Adipocyte (in vitro differentiated cells): ENCODE results near the gene ADAP1.

Experiments used
- DNase-seq: peaks from one replicate; pipeline ENCODE4 v3.0.0-alpha.2; 2015; ENCODE audit warnings: low read depth
- H3K27me3 ChIP-seq: replicated peaks from 2 replicates; pipeline ENCODE4 v1.7.0; 2013; ENCODE audit warnings: mild to moderate bottlenecking, low read length, moderate library complexity; ENCODE audit not compliant: control insufficient read depth, insufficient read depth
- H3K36me3 ChIP-seq: 2 replicates; pipeline ENCODE4 v1.7.0; 2013; ENCODE audit warnings: low read length, mild to moderate bottlenecking, moderate library complexity; ENCODE audit not compliant: control insufficient read depth, insufficient read depth, severe bottlenecking
- H3K4me1 ChIP-seq: 2 replicates; pipeline ENCODE4 v1.7.0; 2013; ENCODE audit warnings: mild to moderate bottlenecking, low read length, moderate library complexity; ENCODE audit not compliant: control insufficient read depth, insufficient read depth
- H3K4me3 ChIP-seq: 2 replicates; pipeline ENCODE4 v1.7.0; 2013; ENCODE audit warnings: mild to moderate bottlenecking, low read length, moderate library complexity
- H3K9ac ChIP-seq: 2 replicates; pipeline ENCODE4 v1.7.0; 2013; ENCODE audit warnings: mild to moderate bottlenecking, low read length, moderate library complexity
- H3K9me3 ChIP-seq: 2 replicates; pipeline ENCODE4 v1.7.0; 2013; ENCODE audit warnings: mild to moderate bottlenecking, low read length, moderate library complexity; ENCODE audit not compliant: control insufficient read depth

ADAP1 gene

DNA sequence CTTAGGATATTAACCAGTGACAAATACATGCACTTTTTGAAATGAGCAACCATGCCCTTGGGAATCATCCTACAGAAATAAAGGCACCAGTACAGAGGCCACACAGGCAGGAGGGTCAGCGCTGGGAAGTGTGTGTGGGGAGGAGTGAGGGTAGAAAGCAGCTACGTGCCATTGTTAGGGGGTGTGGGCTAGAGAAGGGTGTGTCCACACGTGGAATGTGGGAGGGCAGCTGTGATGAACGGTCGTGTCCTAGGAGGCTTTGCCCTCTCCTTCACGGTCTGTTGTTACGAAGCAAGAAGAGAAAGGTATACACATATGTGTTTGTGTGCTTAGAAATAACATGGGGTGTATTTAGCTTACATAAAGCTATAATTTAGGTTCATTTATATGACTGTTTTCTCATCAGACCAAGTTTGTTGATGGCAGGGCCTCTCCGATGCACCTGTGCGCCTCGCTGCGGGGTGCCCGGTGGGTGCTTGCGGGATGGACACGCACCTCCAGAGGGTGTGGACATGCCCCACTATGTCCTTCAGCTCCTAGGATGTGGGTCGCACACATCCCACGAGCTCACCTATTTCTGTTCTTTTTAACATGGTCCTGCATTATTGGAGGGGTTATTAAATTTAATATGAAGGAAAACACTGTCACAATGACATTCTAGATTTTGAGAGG lies 95.0 kb downstream of the ADAP1 start:
- no peak overlapping the region for H3K9ac ChIP-seq
- no peaks in the 10 kb centered on the region for H3K9me3 ChIP-seq
- no peak for DNase-seq
- H3K27me3 ChIP-seq, result no peaks in the 10 kb centered on the region
- H3K4me3 ChIP-seq, result no peak overlapping the region
- peaks cover 3% of the 10 kb centered on the region for H3K4me1 ChIP-seq
- peaks cover 81% of the 10 kb centered on the region for H3K36me3 ChIP-seq

DNA sequence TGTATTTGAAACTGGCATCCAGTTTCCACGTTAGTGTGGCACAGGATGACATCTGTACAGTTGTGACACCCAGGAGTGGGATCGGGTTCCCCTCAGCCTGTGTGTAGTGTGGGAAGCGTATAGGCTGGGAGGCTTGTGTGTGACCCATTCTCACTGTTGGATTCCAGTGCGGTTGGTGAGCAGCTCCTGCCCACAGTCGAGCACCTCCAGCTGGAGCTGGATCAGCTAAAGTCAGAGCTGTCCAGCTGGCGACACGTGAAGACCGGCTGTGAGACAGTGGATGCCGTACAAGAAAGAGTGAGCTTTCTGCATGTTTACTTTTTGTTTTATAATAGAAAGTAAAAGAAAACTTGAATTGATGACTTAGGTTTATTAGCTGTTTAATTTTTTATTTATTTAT lies 96.8 kb downstream of the ADAP1 start:
- Histone ChIP-seq H3K36me3 (peaks cover 91% of the 10 kb centered on the region), H3K4me1 (peaks cover 3% of the 10 kb centered on the region), H3K9ac (no peak overlapping the region), H3K27me3 (no peaks in the 10 kb centered on the region), H3K9me3 (no peaks in the 10 kb centered on the region), H3K4me3 (no peak overlapping the region)
- no peak for DNase-seq

DNA sequence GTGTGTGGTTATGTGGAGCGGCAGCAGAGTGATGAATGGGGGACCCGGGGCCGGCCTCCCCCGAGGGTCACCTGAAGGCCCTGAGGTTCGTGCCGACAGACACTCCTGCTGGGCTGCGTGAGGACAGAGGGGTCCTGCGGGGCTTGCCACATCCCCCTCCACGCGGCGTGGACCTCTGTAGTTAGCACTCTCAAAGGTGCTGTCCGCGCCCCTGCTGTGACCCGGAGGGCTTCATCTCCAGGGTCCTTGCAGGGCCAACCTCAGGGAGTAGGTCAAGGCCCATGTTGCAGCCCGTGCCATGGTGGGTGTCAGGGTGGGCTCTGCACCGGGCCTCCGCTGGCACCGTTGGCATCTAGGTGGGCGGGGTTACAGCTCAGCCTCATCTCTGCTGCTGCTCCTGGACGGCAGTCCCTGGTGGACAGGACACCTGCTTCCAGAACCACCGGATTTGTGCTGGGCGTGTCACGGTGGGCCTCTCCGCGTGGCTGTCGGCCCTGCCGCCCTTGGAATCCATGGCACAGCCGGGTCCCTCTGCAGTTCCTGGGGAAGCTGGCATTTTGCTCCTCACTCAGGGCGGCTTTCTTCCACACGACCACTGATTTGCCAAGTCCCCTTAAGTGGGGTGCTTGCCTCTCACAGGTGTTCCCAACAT lies 97.9 kb downstream of the ADAP1 start:
- DNase-seq, result no peak
- H3K9me3 ChIP-seq, result no peaks in the 10 kb centered on the region
- H3K4me3 ChIP-seq, result no peak overlapping the region
- peaks cover 88% of the 10 kb centered on the region for H3K36me3 ChIP-seq
- no peaks in the 10 kb centered on the region for H3K27me3 ChIP-seq
- no peak overlapping the region for H3K9ac ChIP-seq
- H3K4me1 ChIP-seq, result peaks cover 3% of the 10 kb centered on the region

DNA sequence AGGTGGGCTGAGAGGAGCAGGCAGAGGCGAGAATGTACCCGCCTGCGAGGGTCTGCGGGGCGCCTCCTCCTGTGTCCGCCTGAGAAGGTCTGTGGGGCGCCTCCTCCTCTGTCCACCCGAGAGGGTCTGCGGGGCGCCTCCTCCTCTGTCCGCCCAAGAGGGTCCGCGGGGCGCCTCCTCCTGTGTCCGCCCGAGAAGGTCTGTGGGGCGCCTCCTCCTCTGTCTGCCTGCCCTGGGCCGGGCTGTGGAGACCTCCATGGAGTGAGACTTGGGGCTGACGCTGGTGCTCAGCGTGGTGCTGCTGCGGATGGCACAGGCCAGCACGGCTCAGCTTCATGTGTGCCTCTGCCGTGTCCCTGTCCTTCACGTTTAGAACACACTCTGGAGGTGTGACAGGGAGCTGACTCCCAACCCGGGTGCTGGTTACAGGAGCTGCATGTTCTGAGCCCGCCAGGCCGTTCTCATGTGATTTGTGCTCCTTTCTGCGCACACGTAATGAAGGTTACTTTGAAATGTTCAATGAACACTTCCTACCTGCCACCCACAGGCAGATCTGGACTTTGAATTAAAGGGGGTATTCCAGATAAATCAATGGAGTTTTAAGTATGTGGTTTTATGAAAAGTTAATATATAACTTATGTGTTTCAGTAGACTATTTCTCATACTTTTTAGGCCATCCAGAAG lies 98.7 kb downstream of the ADAP1 start:
- no peak for DNase-seq
- Histone ChIP-seq H3K4me3 (no peak overlapping the region), H3K27me3 (no peaks in the 10 kb centered on the region), H3K36me3 (peaks cover 81% of the 10 kb centered on the region), H3K9ac (no peak overlapping the region), H3K9me3 (no peaks in the 10 kb centered on the region), H3K4me1 (peaks cover 3% of the 10 kb centered on the region)

DNA sequence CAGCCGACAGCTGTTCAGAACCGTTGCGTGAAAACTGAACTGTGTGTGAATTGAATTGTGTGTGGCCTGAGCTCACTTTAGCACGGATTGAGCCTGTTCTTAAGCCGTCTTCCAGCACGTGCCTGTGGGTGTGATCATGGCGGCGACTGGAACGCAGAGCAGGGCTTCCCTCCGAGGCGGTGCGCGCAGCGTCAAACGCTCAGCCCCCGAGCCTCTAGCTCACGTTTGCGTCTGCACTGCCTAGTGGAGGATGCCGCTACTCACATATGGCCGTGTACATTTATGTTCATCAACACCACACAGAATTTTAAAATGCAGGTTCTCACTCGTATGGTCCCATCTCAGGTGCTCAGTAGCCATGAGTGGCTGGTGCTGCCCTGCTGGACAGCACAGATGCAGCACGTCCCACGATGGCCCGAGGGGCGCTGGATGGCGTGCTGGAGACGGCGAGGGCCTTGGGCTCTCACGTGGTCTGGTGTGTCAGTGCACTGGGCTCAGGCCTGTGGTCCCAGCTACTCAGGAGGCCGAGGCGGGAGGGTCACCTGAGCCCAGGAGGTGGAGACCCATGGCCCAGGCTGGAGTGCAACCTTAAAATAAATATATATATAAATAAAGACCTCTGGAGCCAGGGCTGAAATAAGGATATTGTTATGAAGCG lies 100.2 kb downstream of the ADAP1 start:
- peaks cover 73% of the 10 kb centered on the region for H3K36me3 ChIP-seq
- H3K27me3 ChIP-seq, result no peaks in the 10 kb centered on the region
- H3K9ac ChIP-seq, result no peak overlapping the region
- H3K9me3 ChIP-seq, result no peaks in the 10 kb centered on the region
- peaks cover 3% of the 10 kb centered on the region for H3K4me1 ChIP-seq
- no peak for DNase-seq
- H3K4me3 ChIP-seq, result no peak overlapping the region

DNA sequence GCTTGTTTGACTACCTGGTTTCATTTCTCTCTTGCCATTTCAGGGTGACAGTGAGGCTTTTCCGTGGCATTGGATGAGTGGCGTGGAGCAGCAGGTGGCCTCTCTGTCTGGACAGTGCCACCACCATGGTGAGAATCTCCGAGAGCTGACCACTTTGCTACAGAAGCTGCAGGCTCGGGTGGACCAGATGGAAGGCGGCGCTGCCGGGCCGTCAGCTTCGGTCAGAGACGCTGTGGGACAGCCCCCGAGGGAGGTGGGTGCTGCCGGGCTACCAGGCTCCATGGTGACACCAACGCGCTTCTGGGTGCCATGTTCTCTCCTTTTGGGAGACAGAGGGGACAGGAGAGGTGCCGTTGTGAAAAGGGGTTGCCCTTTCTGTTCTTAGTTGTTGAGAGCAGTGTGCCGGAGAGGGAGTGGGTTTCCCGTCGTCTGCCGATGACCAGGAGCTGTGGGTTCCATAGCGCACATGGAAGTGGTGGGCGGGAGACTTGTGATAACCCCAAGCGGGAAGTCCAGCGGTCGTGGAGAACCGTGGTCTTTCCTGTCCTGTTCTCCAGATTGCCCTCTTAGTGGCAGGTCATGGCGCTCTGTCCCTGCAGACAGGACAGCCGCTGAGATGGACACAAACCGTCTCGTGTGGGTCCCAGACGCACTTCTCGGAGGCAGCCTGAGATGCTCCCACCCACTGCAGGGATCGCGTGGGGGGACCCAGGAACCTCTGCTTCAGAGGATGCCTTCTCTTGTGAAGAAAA lies 100.9 kb downstream of the ADAP1 start:
- H3K27me3 ChIP-seq, result no peaks in the 10 kb centered on the region
- H3K4me3 ChIP-seq, result no peak overlapping the region
- no peak for DNase-seq
- peaks cover 3% of the 10 kb centered on the region for H3K4me1 ChIP-seq
- no peak overlapping the region for H3K9ac ChIP-seq
- peaks cover 73% of the 10 kb centered on the region for H3K36me3 ChIP-seq
- no peaks in the 10 kb centered on the region for H3K9me3 ChIP-seq

DNA sequence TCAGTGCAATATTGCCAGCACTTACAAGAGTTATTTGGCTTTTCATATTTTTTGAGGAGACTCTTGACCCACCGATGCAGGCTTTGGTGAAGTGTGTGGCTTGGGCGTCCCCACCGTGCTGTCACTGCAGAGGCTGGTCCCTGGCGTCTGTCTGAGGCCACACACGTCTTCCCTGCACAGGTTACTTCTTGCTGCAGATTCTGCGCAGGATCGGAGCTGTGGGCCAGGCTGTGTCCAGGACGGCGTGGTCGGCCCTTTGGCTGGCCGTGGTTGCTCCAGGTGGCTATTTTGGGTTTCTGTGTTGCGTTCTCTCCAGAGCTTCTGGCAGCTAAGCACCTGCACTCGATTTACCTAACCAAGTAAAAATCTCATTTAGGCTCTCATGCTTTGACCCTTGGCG lies 103.3 kb downstream of the ADAP1 start:
- DNase-seq, result no peak
- Histone ChIP-seq H3K36me3 (peaks cover 50% of the 10 kb centered on the region), H3K4me1 (peaks cover 3% of the 10 kb centered on the region), H3K9me3 (no peaks in the 10 kb centered on the region), H3K27me3 (no peaks in the 10 kb centered on the region), H3K9ac (no peak overlapping the region), H3K4me3 (no peak overlapping the region)

DNA sequence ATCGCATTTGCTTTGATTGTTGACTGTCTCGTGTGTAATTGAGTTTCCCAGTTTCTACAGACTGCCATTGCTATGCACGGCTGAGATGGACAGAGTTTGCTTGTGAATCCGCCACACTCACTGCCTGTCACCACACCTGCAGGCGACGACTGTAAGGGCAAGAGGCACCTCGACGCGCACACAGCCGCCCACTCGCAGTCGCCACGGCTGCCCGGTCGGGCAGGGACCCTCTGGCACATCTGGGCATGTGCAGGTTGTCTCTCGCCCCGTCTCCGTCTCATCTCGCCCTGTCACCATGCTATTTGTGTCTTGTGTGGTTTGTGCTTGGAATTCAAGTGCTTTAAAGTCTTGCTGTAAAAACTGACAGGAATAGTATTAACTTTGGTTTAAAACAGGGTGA lies 104.7 kb downstream of the ADAP1 start:
- Histone ChIP-seq H3K36me3 (peaks cover 45% of the 10 kb centered on the region), H3K9ac (no peak overlapping the region), H3K27me3 (no peaks in the 10 kb centered on the region), H3K4me1 (no peaks in the 10 kb centered on the region), H3K4me3 (no peak overlapping the region), H3K9me3 (no peaks in the 10 kb centered on the region)
- no peak for DNase-seq

DNA sequence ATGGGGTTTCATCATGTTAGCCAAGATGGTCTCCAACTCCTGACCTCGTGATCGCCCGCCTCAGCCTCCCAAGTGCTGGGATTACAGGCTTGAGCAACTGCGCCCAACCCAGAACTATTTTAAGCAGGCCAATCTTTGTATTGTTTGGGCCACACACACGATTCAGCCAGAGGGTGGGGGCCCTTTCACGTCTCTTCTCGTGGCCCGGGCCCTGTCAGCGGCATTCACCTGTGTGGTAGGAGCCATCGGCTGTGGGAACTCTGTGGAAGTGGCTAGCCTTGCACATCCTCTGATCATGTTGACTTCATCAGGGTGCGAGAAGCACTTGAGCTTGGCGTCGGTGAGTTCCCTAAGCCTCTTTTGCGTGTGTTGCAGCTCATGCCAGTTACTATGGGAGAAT lies 105.3 kb downstream of the ADAP1 start:
- Histone ChIP-seq H3K27me3 (no peaks in the 10 kb centered on the region), H3K36me3 (peaks cover 45% of the 10 kb centered on the region), H3K9me3 (no peaks in the 10 kb centered on the region), H3K9ac (no peak overlapping the region), H3K4me3 (no peak overlapping the region), H3K4me1 (no peaks in the 10 kb centered on the region)
- DNase-seq, result no peak
